Measurements from ENCODE around the gene GBP7. TPM values are rescaled to one million over a fixed set of nuclear protein-coding genes. Genes with fewer than 3 reads are reported as not detected.

The GBP7 gene
- total RNA-seq, 2 experiments from 2014 or later, result not detected

DNA sequence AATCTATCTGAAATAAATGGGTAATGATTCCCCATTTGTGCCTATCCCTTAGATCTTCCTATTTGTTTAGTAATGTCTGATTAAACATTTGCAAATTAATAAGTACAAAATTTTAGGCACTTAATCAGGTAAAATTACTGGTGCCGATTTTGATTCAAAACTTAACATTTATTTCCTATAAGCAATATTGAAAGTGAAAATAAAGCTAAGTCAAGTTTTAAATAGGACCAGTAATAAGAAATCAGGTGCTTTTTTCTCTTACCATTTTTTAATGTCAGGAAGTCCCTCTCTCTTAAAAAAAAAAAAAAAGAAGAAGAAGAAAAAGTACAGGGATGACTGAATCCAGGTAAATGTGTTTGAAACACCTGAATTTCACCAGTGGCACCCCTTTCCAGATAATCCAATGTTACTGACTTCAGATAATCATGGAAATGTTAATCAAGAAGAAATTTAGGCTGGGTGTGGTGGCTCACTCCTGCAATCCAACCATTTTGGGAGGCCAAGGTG is 23.8 kb upstream of the GBP7 start:
- no peak for DNase-seq (ENCODE audit: low spot score)
- Histone ChIP-seq H3K36me3 (ENCODE audit: insufficient read depth, low read length) (no peaks in the 10 kb centered on the region), H3K79me2 (ENCODE audit: insufficient read depth, low read depth, low read length) (no peaks in the 10 kb centered on the region), H4K20me1 (ENCODE audit: insufficient read depth, low read length) (no peaks in the 10 kb centered on the region), H2AFZ (ENCODE audit: low read length) (no peak overlapping the region), H3K4me1 (ENCODE audit: insufficient read depth, low read length, poor library complexity, severe bottlenecking) (no peaks in the 10 kb centered on the region), H3K4me3 (ENCODE audit: low read depth, low read length, poor library complexity, severe bottlenecking) (no peak overlapping the region), H3K9me3 (ENCODE audit: low read length) (no peaks in the 10 kb centered on the region), H3K4me2 (ENCODE audit: low read length) (no peak overlapping the region), H3K9me2 (ENCODE audit: insufficient read depth, low read length) (no peaks in the 10 kb centered on the region), H3K27ac (ENCODE audit: low read depth, low read length, poor library complexity, severe bottlenecking) (no peak overlapping the region)
- TF ChIP-seq, protein P1, sequence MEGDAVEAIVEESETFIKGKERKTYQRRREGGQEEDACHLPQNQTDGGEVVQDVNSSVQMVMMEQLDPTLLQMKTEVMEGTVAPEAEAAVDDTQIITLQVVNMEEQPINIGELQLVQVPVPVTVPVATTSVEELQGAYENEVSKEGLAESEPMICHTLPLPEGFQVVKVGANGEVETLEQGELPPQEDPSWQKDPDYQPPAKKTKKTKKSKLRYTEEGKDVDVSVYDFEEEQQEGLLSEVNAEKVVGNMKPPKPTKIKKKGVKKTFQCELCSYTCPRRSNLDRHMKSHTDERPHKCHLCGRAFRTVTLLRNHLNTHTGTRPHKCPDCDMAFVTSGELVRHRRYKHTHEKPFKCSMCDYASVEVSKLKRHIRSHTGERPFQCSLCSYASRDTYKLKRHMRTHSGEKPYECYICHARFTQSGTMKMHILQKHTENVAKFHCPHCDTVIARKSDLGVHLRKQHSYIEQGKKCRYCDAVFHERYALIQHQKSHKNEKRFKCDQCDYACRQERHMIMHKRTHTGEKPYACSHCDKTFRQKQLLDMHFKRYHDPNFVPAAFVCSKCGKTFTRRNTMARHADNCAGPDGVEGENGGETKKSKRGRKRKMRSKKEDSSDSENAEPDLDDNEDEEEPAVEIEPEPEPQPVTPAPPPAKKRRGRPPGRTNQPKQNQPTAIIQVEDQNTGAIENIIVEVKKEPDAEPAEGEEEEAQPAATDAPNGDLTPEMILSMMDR (conservative IDR thresholded peaks at IDR 0.05; ENCODE audit: low read length), result no peak
- TF ChIP-seq EZH2phosphoT487 (IDR thresholded peaks at IDR 0.05; ENCODE audit: borderline replicate concordance, low read depth, low read length), result no peak
- intact Hi-C loops (cut with micrococcal nuclease; ENCODE audit: unreplicated experiment), result no loop called here
- no TSS peak for BruUV-seq (replicated peaks)
- ChIA-PET CTCF (ENCODE audit: unreplicated experiment) (no interaction called here), POLR2A (no interaction called here)

GRCh38 chr1:89198491-89199072 is 22.8 kb upstream of the GBP7 start, which contains the start of gene GBP4:
TSS of gene GBP4 (minus strand) at chr1:89198942. CDS start at chr1:89198834, 108 bp downstream.
- Histone ChIP-seq H3K4me1 (ENCODE audit: insufficient read depth, low read length, poor library complexity, severe bottlenecking) (no peaks in the 10 kb centered on the region), H3K4me3 (ENCODE audit: low read depth, low read length, poor library complexity, severe bottlenecking) (no peak within 1 kb of the TSS), H4K20me1 (ENCODE audit: insufficient read depth, low read length) (no peaks in the 10 kb centered on the region), H3K79me2 (ENCODE audit: insufficient read depth, low read depth, low read length) (no peaks in the 10 kb centered on the region), H3K27ac (ENCODE audit: low read depth, low read length, poor library complexity, severe bottlenecking) (no peak within 1 kb of the TSS), H3K9me3 (ENCODE audit: low read length) (no peaks in the 10 kb centered on the region), H2AFZ (ENCODE audit: low read length) (no peak within 1 kb of the TSS), H3K36me3 (ENCODE audit: insufficient read depth, low read length) (no peaks in the 10 kb centered on the region), H3K4me2 (ENCODE audit: low read length) (no peak within 1 kb of the TSS), H3K9me2 (ENCODE audit: insufficient read depth, low read length) (no peaks in the 10 kb centered on the region)
- intact Hi-C loops (cut with micrococcal nuclease; ENCODE audit: unreplicated experiment), result no loop called here
- no peak for DNase-seq (ENCODE audit: low spot score)
- TF ChIP-seq, protein P1 (conservative IDR thresholded peaks at IDR 0.05; ENCODE audit: low read length), result no peak
- TF ChIP-seq EZH2phosphoT487 (IDR thresholded peaks at IDR 0.05; ENCODE audit: borderline replicate concordance, low read depth, low read length), result no peak
- POLR2A ChIA-PET, result no interaction called here
- BruUV-seq (replicated peaks), result no TSS peak
- CTCF ChIA-PET (ENCODE audit: unreplicated experiment), result no interaction called here

- H2AFZ ChIP-seq (ENCODE audit: low read length), result no peak overlapping the region
- H4K20me1 ChIP-seq (ENCODE audit: insufficient read depth, low read length), result no peaks in the 10 kb centered on the region
- no peak overlapping the region for H3K4me3 ChIP-seq (ENCODE audit: low read depth, low read length, poor library complexity, severe bottlenecking)
- intact Hi-C loops (cut with micrococcal nuclease; ENCODE audit: unreplicated experiment), result no loop called here
- no peak overlapping the region for H3K4me2 ChIP-seq (ENCODE audit: low read length)
- DNase-seq (ENCODE audit: low spot score), result no peak
- no peak overlapping the region for H3K27ac ChIP-seq (ENCODE audit: low read depth, low read length, poor library complexity, severe bottlenecking)
- POLR2A ChIA-PET, result no interaction called here
- CTCF ChIA-PET (ENCODE audit: unreplicated experiment), result no interaction called here
- no peaks in the 10 kb centered on the region for H3K4me1 ChIP-seq (ENCODE audit: insufficient read depth, low read length, poor library complexity, severe bottlenecking)
- BruUV-seq (replicated peaks), result no TSS peak
- H3K79me2 ChIP-seq (ENCODE audit: insufficient read depth, low read depth, low read length), result no peaks in the 10 kb centered on the region
- H3K36me3 ChIP-seq (ENCODE audit: insufficient read depth, low read length), result no peaks in the 10 kb centered on the region
- no peak for TF ChIP-seq EZH2phosphoT487 (IDR thresholded peaks at IDR 0.05; ENCODE audit: borderline replicate concordance, low read depth, low read length)
- TF ChIP-seq, protein P1 (conservative IDR thresholded peaks at IDR 0.05; ENCODE audit: low read length), result no peak
- H3K9me3 ChIP-seq (ENCODE audit: low read length), result no peaks in the 10 kb centered on the region
- no peaks in the 10 kb centered on the region for H3K9me2 ChIP-seq (ENCODE audit: insufficient read depth, low read length)
These were observed 22.3 kb upstream of the GBP7 start for GRCh38 chr1:89198081-89198480.

Measured in OCI-LY7 (cell line).